Measurements from ENCODE around the gene TRABD.

The TRABD gene

GRCh38 chr22:50180727-50181521 lies 4.8 kb upstream of the TRABD start:
- Mint-ChIP-seq H3K9me3 (no peaks in the 10 kb centered on the region), H3K27ac (ENCODE audit: low read depth) (no peak overlapping the region), H3K4me1 (peaks cover 15% of the 10 kb centered on the region), H3K4me3 (no peak overlapping the region), H3K36me3 (ENCODE audit: insufficient read depth) (peaks cover 5% of the 10 kb centered on the region), H3K27me3 (peaks cover 9% of the 10 kb centered on the region)
- DNase-seq (ENCODE audit: low spot score in 2 of 2), result no peak
- ATAC-seq (replicated peaks; ENCODE audit: extremely low read depth, poor library complexity, severe bottlenecking), result no peak

DNA sequence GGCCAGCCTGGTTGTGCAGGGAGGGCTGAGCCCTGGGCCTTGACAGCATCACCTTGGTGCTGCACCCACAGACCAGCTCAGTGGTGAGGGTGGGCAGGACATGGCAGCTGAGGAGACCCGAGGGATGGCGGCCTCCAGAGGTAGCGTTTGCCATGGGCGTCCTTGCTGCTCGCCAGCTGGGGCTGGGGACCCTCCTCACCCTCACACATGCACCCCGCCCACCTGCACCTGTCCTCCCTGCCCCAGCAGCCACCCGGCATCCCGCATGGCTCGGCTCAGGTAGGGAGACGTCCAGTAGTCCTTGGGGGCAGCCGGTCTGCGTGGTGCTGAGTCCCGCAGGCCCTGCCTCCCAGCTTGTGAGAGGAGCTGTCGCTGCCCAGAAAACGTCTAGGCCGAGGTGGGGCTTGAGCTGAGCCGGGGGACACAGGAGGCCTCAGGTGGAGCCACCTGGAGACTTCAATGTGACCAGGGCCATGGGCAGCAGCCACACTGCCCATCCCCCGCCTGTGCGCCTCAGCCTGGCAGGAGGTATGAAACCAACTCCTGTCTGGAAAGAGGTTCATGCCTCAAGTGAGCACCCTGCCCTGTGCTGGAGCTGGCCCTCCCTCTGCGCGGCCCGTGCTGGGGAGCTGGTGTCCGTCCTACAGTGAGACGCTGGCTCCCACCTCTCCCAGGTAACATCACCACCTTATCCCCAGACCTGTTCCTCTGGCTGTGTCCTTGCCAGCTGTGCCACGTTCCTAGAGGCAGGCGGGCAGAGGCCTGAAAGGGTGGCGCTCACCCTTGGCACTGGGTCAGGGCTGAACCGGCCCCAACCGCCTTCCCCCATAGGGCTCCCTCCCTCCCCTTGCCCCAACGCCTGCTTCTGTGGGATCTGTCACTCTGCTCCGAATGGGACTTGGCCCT lies 3.3 kb upstream of the TRABD start:
- DNase-seq (ENCODE audit: low spot score in 2 of 2), result no peak
- Mint-ChIP-seq H3K27ac (ENCODE audit: low read depth) (no peak overlapping the region), H3K4me1 (peaks cover 24% of the 10 kb centered on the region), H3K9me3 (no peaks in the 10 kb centered on the region), H3K27me3 (peaks cover 9% of the 10 kb centered on the region), H3K36me3 (ENCODE audit: insufficient read depth) (peaks cover 9% of the 10 kb centered on the region), H3K4me3 (no peak overlapping the region)
- no peak for ATAC-seq (replicated peaks; ENCODE audit: extremely low read depth, poor library complexity, severe bottlenecking)

DNA sequence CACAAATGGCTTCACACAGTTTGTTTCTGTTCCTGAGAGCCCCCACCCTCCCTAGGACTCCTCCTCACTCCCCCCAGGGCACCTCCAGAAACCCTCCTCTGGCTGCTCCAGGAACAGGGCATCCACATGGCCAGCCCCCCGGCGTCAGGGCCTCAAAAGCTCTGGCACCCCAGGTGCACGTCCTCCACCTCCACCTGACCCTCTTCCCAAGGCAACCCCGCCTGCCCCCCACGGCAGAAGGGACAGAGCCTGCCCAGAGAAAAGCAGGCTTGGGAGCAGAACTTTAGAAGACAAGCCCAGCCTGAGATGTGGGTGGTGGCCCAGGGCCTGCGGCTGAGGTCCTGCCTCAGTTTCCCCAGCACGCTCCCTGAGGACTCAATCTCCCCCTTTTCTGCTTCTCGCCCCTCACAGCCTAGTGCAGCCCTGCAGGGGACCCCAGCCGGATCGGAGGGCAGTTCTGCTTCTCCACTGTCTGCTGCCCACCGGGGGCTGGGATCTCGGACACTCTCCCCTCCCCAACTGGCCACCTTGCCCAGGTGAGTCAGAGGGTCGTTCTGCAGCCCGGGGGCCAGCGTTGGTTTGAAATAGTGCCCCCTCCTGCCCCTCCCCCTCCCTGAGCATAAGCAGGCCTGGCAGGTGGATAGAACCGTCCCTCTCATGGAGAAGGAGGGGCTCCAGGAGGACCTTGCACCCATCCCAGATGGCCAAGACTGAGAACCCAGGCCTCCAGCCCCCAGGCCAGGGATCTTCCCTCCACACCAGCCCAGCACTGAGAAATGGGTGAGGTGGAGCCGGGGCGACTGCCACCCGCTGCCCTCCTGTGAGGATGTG lies 2.4 kb upstream of the TRABD start:
- H3K27ac Mint-ChIP-seq (ENCODE audit: low read depth), result peak overlapping the region; percentile 54
- H3K36me3 Mint-ChIP-seq (ENCODE audit: insufficient read depth), result peaks cover 10% of the 10 kb centered on the region
- peaks cover 9% of the 10 kb centered on the region for H3K27me3 Mint-ChIP-seq

DNA sequence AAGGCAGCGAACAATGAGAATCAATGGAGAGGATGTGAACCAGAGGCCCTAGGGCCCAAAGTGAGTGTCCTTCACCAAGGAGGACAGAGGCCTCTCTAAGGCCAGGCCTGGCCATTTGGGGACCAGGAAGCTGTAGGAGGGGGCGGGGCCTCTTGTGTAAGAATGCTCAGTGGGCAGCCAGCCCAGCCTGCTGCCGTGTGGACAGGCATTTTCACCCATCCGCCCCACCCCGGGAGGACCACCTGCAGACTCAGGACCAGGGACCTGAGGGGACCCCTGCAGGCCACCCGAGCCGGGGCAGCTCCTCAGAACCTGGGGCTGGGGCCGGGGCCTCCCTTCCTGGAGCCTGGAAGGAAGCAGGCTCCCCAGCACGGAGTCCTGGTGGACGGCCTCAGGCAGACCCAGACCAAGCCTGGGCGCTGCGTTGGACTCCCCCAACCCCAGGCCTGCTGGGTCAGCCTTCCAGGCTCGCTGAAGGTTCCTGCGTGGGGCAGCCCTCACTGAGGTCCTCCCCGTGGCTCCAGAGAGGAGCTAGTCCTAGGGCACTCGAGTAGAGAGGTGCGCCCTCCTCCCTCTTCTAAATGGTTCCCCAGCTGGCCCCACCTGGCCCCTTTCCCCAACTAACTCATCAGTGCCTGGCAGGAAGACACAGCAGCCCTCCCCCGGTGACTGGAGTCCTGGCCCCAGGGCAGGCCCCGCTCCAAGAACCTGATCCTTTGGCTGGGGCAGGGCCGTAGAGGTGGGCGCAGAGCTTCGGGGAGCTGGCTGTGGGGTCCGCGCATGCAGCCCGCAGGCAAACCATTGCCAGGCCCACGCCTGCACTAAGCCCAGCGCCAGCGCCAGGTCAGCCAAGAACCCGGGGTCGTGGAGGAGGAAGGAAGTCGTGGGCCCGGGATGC lies 1.5 kb upstream of the TRABD start:
- Mint-ChIP-seq H3K27me3 (peaks cover 9% of the 10 kb centered on the region), H3K36me3 (ENCODE audit: insufficient read depth) (peaks cover 10% of the 10 kb centered on the region), H3K27ac (ENCODE audit: low read depth) (peak overlapping the region; percentile 54), H3K4me3 (peak overlapping the region; percentile 55), H3K9me3 (no peaks in the 10 kb centered on the region), H3K4me1 (peaks cover 31% of the 10 kb centered on the region)
- ATAC-seq (replicated peaks; ENCODE audit: extremely low read depth, poor library complexity, severe bottlenecking) (no peak), DNase-seq (ENCODE audit: low spot score in 2 of 2) (no peak)

More for the DNA sequence above, 2.4 kb upstream of the TRABD start:
- H3K4me1 Mint-ChIP-seq, result peaks cover 29% of the 10 kb centered on the region
- DNase-seq (ENCODE audit: low spot score in 2 of 2) (no peak), ATAC-seq (replicated peaks; ENCODE audit: extremely low read depth, poor library complexity, severe bottlenecking) (no peak)
- H3K9me3 Mint-ChIP-seq, result no peaks in the 10 kb centered on the region
- peak overlapping the region; percentile 54 for H3K4me3 Mint-ChIP-seq

DNA sequence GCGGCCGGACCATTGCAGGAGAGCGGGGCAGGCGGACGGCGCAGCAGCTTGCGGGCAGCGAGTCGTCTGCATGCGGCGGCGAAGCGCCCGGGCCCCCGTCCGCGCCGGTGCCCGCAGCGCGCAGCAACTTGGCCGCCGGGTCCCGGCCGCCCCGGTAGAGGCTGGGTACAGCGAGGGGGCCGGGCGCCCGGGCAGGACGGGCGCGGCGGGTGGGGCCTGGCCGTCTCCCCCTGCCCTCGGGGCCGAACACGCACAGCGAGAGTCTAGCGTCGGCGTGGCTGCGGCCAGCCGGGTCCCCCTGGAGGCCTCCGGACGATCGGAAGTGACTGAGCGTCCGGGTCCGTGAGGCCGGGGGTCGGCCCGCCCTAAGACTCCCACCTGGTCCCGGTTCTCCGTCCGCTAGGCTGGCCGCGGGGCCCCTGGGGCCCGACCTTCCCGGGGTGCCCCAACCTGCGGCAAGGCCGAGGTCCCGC lies 775 bp upstream of the TRABD start:
- H3K4me1 Mint-ChIP-seq, result peaks cover 32% of the 10 kb centered on the region
- no peak for DNase-seq (ENCODE audit: low spot score in 2 of 2)
- peaks cover 3% of the 10 kb centered on the region for H3K27me3 Mint-ChIP-seq
- peak overlapping the region; percentile 71 for H3K27ac Mint-ChIP-seq (ENCODE audit: low read depth)
- H3K4me3 Mint-ChIP-seq, result peak overlapping the region; percentile 93
- H3K9me3 Mint-ChIP-seq, result no peaks in the 10 kb centered on the region
- peaks cover 12% of the 10 kb centered on the region for H3K36me3 Mint-ChIP-seq (ENCODE audit: insufficient read depth)
- no peak for ATAC-seq (replicated peaks; ENCODE audit: extremely low read depth, poor library complexity, severe bottlenecking)

GRCh38 chr22:50186181-50186714 lies 535 bp downstream of the TRABD start:
- Mint-ChIP-seq H3K27me3 (no peaks in the 10 kb centered on the region), H3K4me1 (peaks cover 32% of the 10 kb centered on the region), H3K27ac (ENCODE audit: low read depth) (peak overlapping the region; percentile 96), H3K36me3 (ENCODE audit: insufficient read depth) (peaks cover 23% of the 10 kb centered on the region), H3K9me3 (no peaks in the 10 kb centered on the region), H3K4me3 (peak overlapping the region; percentile 93)
- DNase-seq (ENCODE audit: low spot score in 2 of 2) (no peak), ATAC-seq (replicated peaks; ENCODE audit: extremely low read depth, poor library complexity, severe bottlenecking) (no peak)

DNA sequence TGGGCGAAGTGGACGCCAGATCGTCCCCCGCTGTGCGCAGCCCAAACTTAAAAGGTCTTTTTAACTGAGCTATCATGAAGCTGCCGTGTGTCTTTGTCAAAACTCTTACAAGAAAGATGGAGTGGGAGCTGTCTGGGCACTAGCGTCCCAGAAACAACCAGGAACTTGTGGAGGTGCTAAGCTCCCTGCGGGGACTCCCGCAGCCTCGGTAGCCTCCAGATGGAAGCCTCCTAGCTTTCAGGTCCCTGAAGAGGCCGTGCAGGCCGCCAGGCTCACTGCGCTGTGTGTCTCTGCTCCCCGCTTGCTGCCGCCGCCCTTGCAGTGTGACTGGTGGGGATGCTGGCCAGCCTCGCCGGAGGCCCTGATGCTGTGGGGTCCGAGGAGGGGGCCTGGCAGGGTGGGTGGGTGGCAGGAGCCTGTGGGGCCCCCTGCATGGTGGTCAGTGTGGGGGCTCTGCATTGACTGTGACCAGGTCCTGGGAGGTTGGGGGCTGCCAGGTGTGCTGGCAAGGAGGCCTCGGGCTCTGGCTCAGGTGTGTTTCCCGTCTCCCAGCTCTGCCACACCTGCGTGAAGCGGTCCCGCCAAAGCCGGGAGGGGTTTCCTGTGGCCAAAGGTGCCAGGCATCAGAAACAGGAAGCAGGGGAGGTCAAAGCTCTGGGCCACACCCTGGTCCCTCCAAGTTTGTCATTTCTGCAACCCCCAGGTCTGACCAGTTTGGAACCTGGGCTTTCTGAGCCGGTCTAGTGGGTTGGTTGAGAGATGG lies 1.2 kb downstream of the TRABD start:
- ATAC-seq (replicated peaks; ENCODE audit: extremely low read depth, poor library complexity, severe bottlenecking) (no peak), DNase-seq (ENCODE audit: low spot score in 2 of 2) (no peak)
- Mint-ChIP-seq H3K9me3 (no peaks in the 10 kb centered on the region), H3K27me3 (no peaks in the 10 kb centered on the region), H3K4me1 (peaks cover 39% of the 10 kb centered on the region), H3K27ac (ENCODE audit: low read depth) (peak overlapping the region; percentile 96), H3K36me3 (ENCODE audit: insufficient read depth) (peaks cover 28% of the 10 kb centered on the region), H3K4me3 (peak overlapping the region; percentile 93)

DNA sequence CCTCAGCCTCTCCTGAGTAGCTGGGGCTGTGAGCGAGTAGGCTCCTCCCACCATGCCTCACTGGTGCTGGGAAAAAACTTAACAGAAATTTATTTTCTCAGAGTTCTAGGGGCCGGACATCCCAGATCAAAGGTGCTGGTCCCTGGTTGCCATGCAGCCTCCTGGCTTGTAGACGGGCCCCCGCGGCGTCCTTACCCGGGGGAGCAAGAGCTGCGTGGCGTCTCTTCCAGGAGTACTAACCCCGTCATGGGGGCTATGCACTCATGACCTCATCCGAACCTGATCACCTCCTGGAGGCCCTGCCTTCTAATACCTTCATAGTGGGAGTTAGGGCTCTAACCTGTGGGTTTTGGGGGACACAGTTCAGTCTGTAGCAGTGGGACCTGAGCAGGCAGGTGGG lies 2.6 kb downstream of the TRABD start:
- Mint-ChIP-seq H3K36me3 (ENCODE audit: insufficient read depth) (peaks cover 35% of the 10 kb centered on the region), H3K9me3 (no peaks in the 10 kb centered on the region), H3K4me3 (no peak overlapping the region), H3K4me1 (peaks cover 48% of the 10 kb centered on the region), H3K27me3 (no peaks in the 10 kb centered on the region), H3K27ac (ENCODE audit: low read depth) (no peak overlapping the region)
- ATAC-seq (replicated peaks; ENCODE audit: extremely low read depth, poor library complexity, severe bottlenecking), result no peak
- DNase-seq (ENCODE audit: low spot score in 2 of 2), result no peak

DNA sequence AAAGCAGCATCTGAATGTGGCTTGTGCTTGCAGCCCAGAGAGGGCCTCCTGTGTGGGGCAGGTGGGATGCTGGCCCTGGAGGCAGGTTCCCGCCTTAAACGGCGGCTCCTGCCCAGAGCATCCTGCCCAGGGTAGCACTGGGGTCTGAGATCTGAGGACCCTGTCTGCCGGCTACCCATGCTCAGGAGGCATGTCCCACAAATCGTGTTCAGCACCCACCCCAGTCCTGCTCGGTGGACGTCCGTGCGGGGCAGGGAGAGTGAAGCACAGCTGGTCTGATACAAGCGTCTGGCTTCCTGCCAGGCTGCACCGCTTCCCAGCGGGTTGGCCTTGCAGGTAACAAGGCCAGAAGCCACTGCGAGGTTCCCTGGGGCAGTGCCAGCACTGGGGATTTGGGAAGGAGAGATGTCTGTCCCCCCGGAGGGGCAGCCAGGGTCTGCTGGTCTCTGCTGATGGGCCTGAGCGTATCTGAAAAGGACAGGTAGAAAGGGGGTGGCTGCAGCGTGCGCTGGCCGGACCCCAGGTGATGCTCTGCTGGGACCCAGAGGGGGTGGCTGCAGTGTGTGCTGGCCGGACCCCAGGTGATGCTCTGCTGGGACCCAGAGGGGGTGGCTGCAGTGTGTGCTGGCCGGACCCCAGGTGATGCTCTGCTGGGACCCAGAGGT lies 3.6 kb downstream of the TRABD start:
- H3K27ac Mint-ChIP-seq (ENCODE audit: low read depth), result peak overlapping the region; percentile 97
- no peak for DNase-seq (ENCODE audit: low spot score in 2 of 2)
- peaks cover 35% of the 10 kb centered on the region for H3K36me3 Mint-ChIP-seq (ENCODE audit: insufficient read depth)
- ATAC-seq (replicated peaks; ENCODE audit: extremely low read depth, poor library complexity, severe bottlenecking), result no peak
- no peaks in the 10 kb centered on the region for H3K9me3 Mint-ChIP-seq
- H3K4me3 Mint-ChIP-seq, result peak overlapping the region; percentile 89
- H3K27me3 Mint-ChIP-seq, result no peaks in the 10 kb centered on the region
- H3K4me1 Mint-ChIP-seq, result peaks cover 48% of the 10 kb centered on the region

DNA sequence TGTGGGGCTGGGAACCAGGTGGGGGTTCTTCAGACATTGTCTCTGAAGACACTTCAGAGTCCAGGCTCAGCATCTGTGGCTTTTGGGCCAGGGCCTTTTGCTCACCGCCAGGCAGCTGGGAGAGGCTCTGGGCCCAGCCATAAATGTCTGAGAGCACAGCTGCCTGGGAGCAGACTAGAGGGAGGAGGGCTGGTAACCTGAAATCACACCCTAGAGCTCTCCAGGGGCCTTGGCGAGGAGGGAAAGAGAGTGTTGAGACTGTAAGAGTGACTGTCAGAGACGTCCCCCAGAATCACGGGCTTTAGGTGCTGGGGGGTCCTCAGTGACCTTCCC lies 4.1 kb downstream of the TRABD start:
- peak overlapping the region; percentile 89 for H3K4me3 Mint-ChIP-seq
- peaks cover 35% of the 10 kb centered on the region for H3K36me3 Mint-ChIP-seq (ENCODE audit: insufficient read depth)
- no peak for DNase-seq (ENCODE audit: low spot score in 2 of 2)
- H3K27ac Mint-ChIP-seq (ENCODE audit: low read depth), result peak overlapping the region; percentile 97
- H3K9me3 Mint-ChIP-seq, result no peaks in the 10 kb centered on the region
- no peaks in the 10 kb centered on the region for H3K27me3 Mint-ChIP-seq
- H3K4me1 Mint-ChIP-seq, result peaks cover 44% of the 10 kb centered on the region
- no peak for ATAC-seq (replicated peaks; ENCODE audit: extremely low read depth, poor library complexity, severe bottlenecking)
